ENCODE measurements around the gene ABCB10. TPM values are rescaled to one million over a fixed set of nuclear protein-coding genes. Genes with fewer than 3 reads are reported as not detected.

The ABCB10 gene
- total and polyA plus RNA-seq, 4 donors: 6.2 to 190 (median 11.5) TPM

DNA sequence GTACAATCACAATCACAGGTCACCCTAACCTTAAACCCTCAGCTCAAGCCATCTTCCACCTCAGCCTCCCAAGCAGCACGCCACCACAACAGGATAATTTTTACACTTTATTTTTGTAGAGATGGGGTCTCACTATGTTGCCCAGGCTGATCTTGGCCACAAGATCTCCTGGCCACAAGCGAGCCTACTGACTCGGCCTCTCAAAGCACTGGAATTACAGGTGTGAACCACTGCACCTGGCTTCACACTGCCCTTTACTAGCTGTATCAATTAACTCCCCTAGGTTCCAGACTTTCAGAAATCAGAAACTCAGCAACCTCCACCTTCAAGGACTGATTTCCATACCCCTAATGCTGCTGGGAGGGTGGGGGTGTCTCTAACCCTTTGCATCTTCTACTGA, 87.3 kb downstream of the ABCB10 start (continued):
- TF ChIP-seq GABPA (IDR thresholded peaks at IDR 0.05 in 1 of 2, conservative IDR thresholded peaks at IDR 0.05 in 1 of 2) (no peak), HNF4A (conservative IDR thresholded peaks at IDR 0.05) (no peak), JUND (IDR thresholded peaks at IDR 0.05) (no peak)

- Histone ChIP-seq H3K9ac (ENCODE audit: low read depth in 1 of 2, low read length in 2 of 2) (no peak overlapping the region), H3K4me1 (ENCODE audit: control insufficient read depth in 4 of 4, insufficient read depth in 4 of 4, low read length in 3 of 4) (no peaks in the 10 kb centered on the region), H3K4me3 (ENCODE audit: low read depth in 1 of 3, low read length in 3 of 3) (no peak overlapping the region), H3K36me3 (ENCODE audit: control insufficient read depth in 4 of 4, insufficient read depth in 3 of 4, low read depth in 1 of 4, low read length in 3 of 4) (peaks cover 13 to 59% (median 35%) of the 10 kb centered on the region in 4 donors), H3K27ac (ENCODE audit: low read depth in 1 of 2, low read length in 2 of 2) (no peak overlapping the region), H3K9me3 (ENCODE audit: control insufficient read depth in 4 of 4, low read length in 3 of 4) (no peaks in the 10 kb centered on the region), H3K27me3 (ENCODE audit: control insufficient read depth in 4 of 4, insufficient read depth in 4 of 4, low read length in 3 of 4) (no peaks in the 10 kb centered on the region)
- no peak for DNase-seq (ENCODE audit: low spot score)
- TF ChIP-seq, protein P1, sequence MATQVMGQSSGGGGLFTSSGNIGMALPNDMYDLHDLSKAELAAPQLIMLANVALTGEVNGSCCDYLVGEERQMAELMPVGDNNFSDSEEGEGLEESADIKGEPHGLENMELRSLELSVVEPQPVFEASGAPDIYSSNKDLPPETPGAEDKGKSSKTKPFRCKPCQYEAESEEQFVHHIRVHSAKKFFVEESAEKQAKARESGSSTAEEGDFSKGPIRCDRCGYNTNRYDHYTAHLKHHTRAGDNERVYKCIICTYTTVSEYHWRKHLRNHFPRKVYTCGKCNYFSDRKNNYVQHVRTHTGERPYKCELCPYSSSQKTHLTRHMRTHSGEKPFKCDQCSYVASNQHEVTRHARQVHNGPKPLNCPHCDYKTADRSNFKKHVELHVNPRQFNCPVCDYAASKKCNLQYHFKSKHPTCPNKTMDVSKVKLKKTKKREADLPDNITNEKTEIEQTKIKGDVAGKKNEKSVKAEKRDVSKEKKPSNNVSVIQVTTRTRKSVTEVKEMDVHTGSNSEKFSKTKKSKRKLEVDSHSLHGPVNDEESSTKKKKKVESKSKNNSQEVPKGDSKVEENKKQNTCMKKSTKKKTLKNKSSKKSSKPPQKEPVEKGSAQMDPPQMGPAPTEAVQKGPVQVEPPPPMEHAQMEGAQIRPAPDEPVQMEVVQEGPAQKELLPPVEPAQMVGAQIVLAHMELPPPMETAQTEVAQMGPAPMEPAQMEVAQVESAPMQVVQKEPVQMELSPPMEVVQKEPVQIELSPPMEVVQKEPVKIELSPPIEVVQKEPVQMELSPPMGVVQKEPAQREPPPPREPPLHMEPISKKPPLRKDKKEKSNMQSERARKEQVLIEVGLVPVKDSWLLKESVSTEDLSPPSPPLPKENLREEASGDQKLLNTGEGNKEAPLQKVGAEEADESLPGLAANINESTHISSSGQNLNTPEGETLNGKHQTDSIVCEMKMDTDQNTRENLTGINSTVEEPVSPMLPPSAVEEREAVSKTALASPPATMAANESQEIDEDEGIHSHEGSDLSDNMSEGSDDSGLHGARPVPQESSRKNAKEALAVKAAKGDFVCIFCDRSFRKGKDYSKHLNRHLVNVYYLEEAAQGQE (IDR thresholded peaks at IDR 0.05): no peak
- TF ChIP-seq EGR1 (IDR thresholded peaks at IDR 0.05; ENCODE audit: low read depth in 2 of 2) (no peak), TAF1 (conservative IDR thresholded peaks at IDR 0.05) (no peak), ZBTB33 (IDR thresholded peaks at IDR 0.05) (no peak), CTCF (IDR thresholded peaks at IDR 0.05; ENCODE audit: low read depth, low read length, missing input control) (no peak), GABPA (IDR thresholded peaks at IDR 0.05 in 1 of 2, conservative IDR thresholded peaks at IDR 0.05 in 1 of 2) (no peak), SP1 (IDR thresholded peaks at IDR 0.05) (no peak), YY1 (IDR thresholded peaks at IDR 0.05) (no peak), FOXA1 (IDR thresholded peaks at IDR 0.05) (no peak), NR2F2 (IDR thresholded peaks at IDR 0.05) (no peak), RXRA (IDR thresholded peaks at IDR 0.05) (no peak), HNF4G (IDR thresholded peaks at IDR 0.05) (no peak), HNF4A (conservative IDR thresholded peaks at IDR 0.05) (no peak), RAD21 (IDR thresholded peaks at IDR 0.05) (no peak), JUND (IDR thresholded peaks at IDR 0.05) (no peak), FOXA2 (IDR thresholded peaks at IDR 0.05) (no peak)
- TF ChIP-seq, protein P2, sequence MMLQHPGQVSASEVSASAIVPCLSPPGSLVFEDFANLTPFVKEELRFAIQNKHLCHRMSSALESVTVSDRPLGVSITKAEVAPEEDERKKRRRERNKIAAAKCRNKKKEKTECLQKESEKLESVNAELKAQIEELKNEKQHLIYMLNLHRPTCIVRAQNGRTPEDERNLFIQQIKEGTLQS (IDR thresholded peaks at IDR 0.05): no peak
- TF ChIP-seq, protein P3, sequence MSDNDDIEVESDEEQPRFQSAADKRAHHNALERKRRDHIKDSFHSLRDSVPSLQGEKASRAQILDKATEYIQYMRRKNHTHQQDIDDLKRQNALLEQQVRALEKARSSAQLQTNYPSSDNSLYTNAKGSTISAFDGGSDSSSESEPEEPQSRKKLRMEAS (IDR thresholded peaks at IDR 0.05): no peak
- whole genome bisulfite sequencing: 89% methylated on average over 8 of the region's 8 CpGs
Measured at GRCh38 chr1:229470406-229471043, 88.0 kb downstream of the ABCB10 start.
